K562 (cell line): Measurements from ENCODE around the gene GCA. TPM values are rescaled to one million over a fixed set of nuclear protein-coding genes. Genes with fewer than 3 reads are reported as not detected.

Source experiments
- ATAC-seq: fragments of 200-7000 bp; cut with Tn5 transposase; 3 replicates; pipeline ENCODE4 v1.9.1; 2020; ENCODE audit warnings: moderate library complexity
- BruUV-seq: library from RNA; stranded (reverse); fragments of 400-500 nt; replicated peaks from 2 replicates; lab custom pipeline; 2021; lab: Mats Ljungman, UMichigan
- CTCF ChIA-PET: fragments of 300-600 bp; formaldehyde crosslinking; extraction: SDS; loops from one replicate; lab custom pipeline; 2021; ENCODE audit warnings: low intra/inter-chr PET ratio; lab: Yijun Ruan, JAX
- POLR2A ChIA-PET: fragments of 300-600, 350-650 bp; sonication (Branson Sonifier 250); formaldehyde crosslinking; extraction: SDS; loops from one replicate; lab custom pipeline; 2021; ENCODE audit warnings: antibody characterized with exemption, inconsistent platforms; lab: Yijun Ruan, JAX
- DNase-seq, 4 experiments: peaks; one replicate each; pipeline versions ENCODE4 v3.0.0 to v3.0.0-alpha.2; 2011 to 2018; ENCODE audit warnings: low spot score in 3 of 4, mixed read lengths in 3 of 4; ENCODE audit errors: extremely low read depth in 1 of 4
- FAIRE-seq: peaks from 2 replicates; lab custom pipeline; 2011; peaks lifted over from hg19 to GRCh38; lab: Jason Lieb, UNC
- H2AFZ ChIP-seq: 2 replicates; pipeline ENCODE4 v1.6.0; 2011; ENCODE audit warnings: low read depth, low read length, control low read depth, inconsistent platforms
- H3K27ac ChIP-seq: fragments of 200-600 bp; 3 replicates; pipeline ENCODE4 v1.8.0; 2011; ENCODE audit warnings: low read depth, mild to moderate bottlenecking, control low read depth, inconsistent platforms, low read length, moderate library complexity, mixed read lengths; ENCODE audit errors: extremely low read depth
- H3K27me3 ChIP-seq, 2 experiments: fragments of 300-600 bp in 1 of 2; 2 replicates in 1 of 2; 3 replicates in 1 of 2; pipeline versions ENCODE4 v1.6.0 to v1.8.0; 2011; ENCODE audit warnings: inconsistent platforms in 2 of 2, low read length in 2 of 2, mild to moderate bottlenecking in 1 of 2, mixed read lengths in 1 of 2, moderate library complexity in 1 of 2; ENCODE audit not compliant: control insufficient read depth in 2 of 2, insufficient read depth in 2 of 2
- H3K36me3 ChIP-seq: fragments of 300-600 bp; 3 replicates; pipeline ENCODE4 v1.8.0; 2011; ENCODE audit warnings: mild to moderate bottlenecking, low read length, inconsistent platforms; ENCODE audit not compliant: control insufficient read depth, insufficient read depth
- H3K4me1 ChIP-seq, 2 experiments: fragments of 200-600 bp in 1 of 2; replicated peaks in 1 of 2; 2 replicates in 1 of 2; 3 replicates in 1 of 2; pipeline versions ENCODE4 v1.5.1 to v1.8.0; 2011; ENCODE audit warnings: inconsistent platforms in 2 of 2, low read length in 2 of 2, mild to moderate bottlenecking in 1 of 2, mixed read lengths in 1 of 2, moderate library complexity in 1 of 2; ENCODE audit not compliant: control insufficient read depth in 2 of 2, insufficient read depth in 2 of 2
- H3K4me2 ChIP-seq: 2 replicates; pipeline ENCODE4 v1.6.1; 2011; ENCODE audit warnings: low read length, control low read depth, inconsistent platforms, mixed read lengths; ENCODE audit not compliant: insufficient read depth
- H3K4me3 ChIP-seq: fragments of 200-600 bp; sonication (generic), shearing (Covaris generic); 2 replicates; pipeline ENCODE4 v1.5.1; 2016; ENCODE audit warnings: control low read depth, inconsistent platforms
- H3K79me2 ChIP-seq: fragments of 200-600 bp; 3 replicates; pipeline ENCODE4 v1.8.0; 2011; ENCODE audit warnings: low read length, inconsistent platforms; ENCODE audit not compliant: control insufficient read depth, insufficient read depth
- H3K9ac ChIP-seq, 2 experiments: 2 replicates each; pipeline versions ENCODE4 v1.6.0 to v1.6.1; 2011; ENCODE audit warnings: low read depth in 2 of 2, low read length in 2 of 2, control low read depth in 1 of 2, inconsistent platforms in 1 of 2, mild to moderate bottlenecking in 1 of 2, mixed read lengths in 1 of 2; ENCODE audit not compliant: insufficient read depth in 1 of 2
- H3K9me1 ChIP-seq: one replicate; pipeline ENCODE4 v1.6.0; 2011; ENCODE audit warnings: inconsistent platforms, mild to moderate bottlenecking, low read length, moderate library complexity; ENCODE audit not compliant: control insufficient read depth, insufficient read depth
- H3K9me3 ChIP-seq: replicated peaks from 2 replicates; pipeline ENCODE4 v1.5.1; 2011; ENCODE audit warnings: low read depth, low read length, inconsistent platforms; ENCODE audit not compliant: control insufficient read depth, insufficient read depth
- H4K20me1 ChIP-seq: replicated peaks from 2 replicates; pipeline ENCODE4 v1.6.1; 2011; ENCODE audit warnings: low read length, inconsistent platforms, mixed read lengths; ENCODE audit not compliant: control insufficient read depth, insufficient read depth
- CBX3 ChIP-seq, 2 experiments: IDR thresholded peaks; 1 replicate in 1 of 2; 2 replicates in 1 of 2; pipeline ENCODE4 v1.6.1; 2012; ENCODE audit warnings: inconsistent platforms in 2 of 2, low read length in 2 of 2, borderline replicate concordance in 1 of 2, control low read depth in 1 of 2
- CEBPZ ChIP-seq: fragments of 150-350 bp; IDR thresholded peaks from 2 replicates; pipeline ENCODE4 v1.6.1; 2014; ENCODE audit warnings: low read depth, mild to moderate bottlenecking, low read length, borderline replicate concordance
- CTCFL ChIP-seq: IDR thresholded peaks from 2 replicates; pipeline ENCODE4 v1.6.1; 2011; ENCODE audit warnings: borderline replicate concordance, low read depth, mild to moderate bottlenecking, moderate library complexity, low read length; ENCODE audit not compliant: insufficient read depth, poor library complexity, severe bottlenecking
- FOXJ3 ChIP-seq: sonication (generic); formaldehyde crosslinking; IDR thresholded peaks from 2 replicates; pipeline ENCODE4 v1.4.0; 2020; ENCODE audit warnings: mild to moderate bottlenecking, missing genetic modification reagents
- GTF2E2 ChIP-seq: fragments of 200-800 bp; sonication (Bioruptor generic); IDR thresholded peaks from 2 replicates; pipeline ENCODE4 v1.6.1; 2016; ENCODE audit warnings: missing genetic modification characterization, missing compliant biosample characterization
- KHSRP ChIP-seq: fragments of 450-650 bp; IDR thresholded peaks from 2 replicates; pipeline ENCODE4 v1.6.1; 2017
- MEF2A ChIP-seq: IDR thresholded peaks from 2 replicates; pipeline ENCODE4 v1.6.1; 2011; ENCODE audit warnings: low read depth, mild to moderate bottlenecking, low read length, moderate library complexity; ENCODE audit not compliant: control insufficient read depth
- RBM14 ChIP-seq: fragments of 200-400 bp; formaldehyde crosslinking; IDR thresholded peaks from 2 replicates; pipeline ENCODE4 v1.6.1; 2018; ENCODE audit warnings: low read depth, mild to moderate bottlenecking, low read length, moderate library complexity, borderline replicate concordance; ENCODE audit not compliant: insufficient read depth
- SIRT6 ChIP-seq: IDR thresholded peaks from one replicate; pipeline ENCODE4 v1.6.1; 2012; ENCODE audit warnings: low read depth, mild to moderate bottlenecking, control low read depth, inconsistent platforms, low read length, moderate library complexity
- SMARCA5 ChIP-seq: fragments of 450-650 bp; IDR thresholded peaks from 2 replicates; pipeline ENCODE4 v1.6.1; 2016
- ZFX ChIP-seq: sonication (generic); formaldehyde crosslinking; IDR thresholded peaks from 2 replicates; pipeline ENCODE4 v1.8.0; 2022; ENCODE audit warnings: mild to moderate bottlenecking, missing genetic modification reagents, moderate library complexity
- ZNF431 ChIP-seq: sonication (generic); formaldehyde crosslinking; IDR thresholded peaks from 2 replicates; pipeline ENCODE4 v1.8.0; 2022; ENCODE audit warnings: mild to moderate bottlenecking, missing genetic modification reagents
- WGBS: fragments of 100-300 bp; shearing (Covaris generic); methylation state at CpG from one replicate; pipeline ENCODE4 v1.1.6; 2016; ENCODE audit warnings: low coverage, mixed read lengths; ENCODE audit not compliant: insufficient coverage; ENCODE audit errors: missing lambda C conversion rate; 5-methylcytosine and 5-hydroxymethylcytosine counted together
- in situ Hi-C: fragments of 300-500 bp; cut with MboI; formaldehyde crosslinking; loops from 4 replicates; pipeline ENCODE4 v1.15.0; 2018; ENCODE audit warnings: inconsistent platforms, mixed read lengths
- intact Hi-C: fragments of 100-400 bp; cut with micrococcal nuclease; formaldehyde crosslinking; loops from 2 replicates; pipeline ENCODE4 v1.14.2; 2022
- polyA plus RNA-seq, 8 experiments: library from polyadenylated mRNA; depleted of rRNA in 4 of 8; stranded (reverse) in 5 of 8; unstranded in 3 of 8; fragments of >200 nt; fragmentation: Nextera tagmentation in 2 of 8; fragmentation: Illumina TruSeq in 1 of 8; extraction: Ambion mirVana in 2 of 8; extraction: Trizol in 1 of 8; gene quantifications; 2 replicates each; pipeline versions ENCODE4 v1.2.1 to v1.2.3, GENCODE V29; 2011 to 2014; ENCODE audit warnings: inconsistent platforms in 1 of 8, missing spikeins in 1 of 8
- total RNA-seq, 7 experiments: library from RNA; depleted of rRNA in 6 of 7; stranded (reverse); fragments of >200 nt in 6 of 7; fragmentation: Illumina TruSeq in 2 of 7; extraction: Trizol in 2 of 7; gene quantifications; 2 replicates each; pipeline versions ENCODE4 v1.2.1 to v1.2.3, GENCODE V29; 2011 to 2021; ENCODE audit warnings: low replicate concordance in 1 of 7

GCA gene
- total and polyA plus RNA-seq, 9 of the 15 experiments (the other 6 are each of a cell fraction or from before 2014, with no cell fraction given): 0.24 to 0.79 (median 0.41) TPM; not detected in 1

- TF ChIP-seq FOXJ3 (CRISPR knock-in tag) (no peak), KHSRP (no peak), CTCFL (peak; percentile 67), ZFX (CRISPR knock-in tag) (peak; percentile 54; the same call in 1 of the 2 replicates)
Observed at GRCh38 chr2:162318328-162319180, 25.4 kb upstream of the GCA start, which contains the start of gene IFIH1 (continued).

GRCh38 chr2:162320864-162321517, 22.9 kb upstream of the GCA start:
- Histone ChIP-seq H3K36me3 (no peaks in the 10 kb centered on the region), H3K4me3 (no peak overlapping the region), H3K27me3 (no peaks in the 10 kb centered on the region)
- no TSS peak for BruUV-seq
- FAIRE-seq (no peak), DNase-seq (no peak)
- 0% methylated on average over 1 of the region's 1 CpG for WGBS
- intact Hi-C loops (no loop called here), in situ Hi-C loops (loop anchor here (25.0 kb wide), 1 partner anchor 1059 kb away; no protein-coding TSS in a partner anchor)
- POLR2A ChIA-PET: no interaction called here
- TF ChIP-seq ZNF431 (CRISPR knock-in tag) (no peak), CBX3 (IDR thresholded peaks at IDR 0.05; ENCODE audit: borderline replicate concordance in 1 of 2, low read length in 2 of 2) (no peak), CEBPZ (no peak), RBM14 (no peak), SIRT6 (no peak), GTF2E2 (tag) (no peak), SMARCA5 (no peak), MEF2A (no peak)
- TF ChIP-seq, all 486 proteins: peak for 0
- no peaks in the 10 kb centered on the region for H3K9me1 ChIP-seq
- no peaks in the 10 kb centered on the region for H4K20me1 ChIP-seq
- CTCF ChIA-PET: no interaction called here
- no peak overlapping the region for H3K9ac ChIP-seq
- no peak overlapping the region for H2AFZ ChIP-seq
- no peaks in the 10 kb centered on the region for H3K9me3 ChIP-seq
- no peak overlapping the region for H3K4me2 ChIP-seq
- H3K27ac ChIP-seq: no peak overlapping the region
- no peak for ATAC-seq
- H3K4me1 ChIP-seq: peaks cover 0 to 4% of the 10 kb centered on the region in 2 experiments; a peak in 2 of 5 replicates
- H3K79me2 ChIP-seq: no peaks in the 10 kb centered on the region
